ENCODE results near the gene KLC1.

GRCh38 chr14:103713304-103714062 is 84.5 kb downstream of the KLC1 start:
- TF ChIP-seq RAD21 (IDR thresholded peaks at IDR 0.05; ENCODE audit: low read depth) (no peak), YY1 (IDR thresholded peaks at IDR 0.05; ENCODE audit: low read depth) (no peak), EP300 (IDR thresholded peaks at IDR 0.05; ENCODE audit: borderline replicate concordance) (no peak), TAF1 (IDR thresholded peaks at IDR 0.05; ENCODE audit: low read depth) (no peak), FOXM1 (IDR thresholded peaks at IDR 0.05; ENCODE audit: borderline replicate concordance, low read depth) (no peak), TEAD4 (IDR thresholded peaks at IDR 0.05) (no peak), REST (IDR thresholded peaks at IDR 0.05; ENCODE audit: low read depth) (no peak), NFIC (IDR thresholded peaks at IDR 0.05) (no peak)
- TF ChIP-seq, protein P1, sequence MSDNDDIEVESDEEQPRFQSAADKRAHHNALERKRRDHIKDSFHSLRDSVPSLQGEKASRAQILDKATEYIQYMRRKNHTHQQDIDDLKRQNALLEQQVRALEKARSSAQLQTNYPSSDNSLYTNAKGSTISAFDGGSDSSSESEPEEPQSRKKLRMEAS (IDR thresholded peaks at IDR 0.05) = no peak
